HG03521 (cell line): ENCODE measurements around the gene TTLL12.

ENCODE experiments used
- ATAC-seq: cut with Tn5 transposase; IDR thresholded peaks from one replicate; pipeline ENCODE4 v1.9.1; 2021; ENCODE audit warnings: mild to moderate bottlenecking, moderate library complexity; ENCODE audit not compliant: unreplicated experiment

The TTLL12 gene

GRCh38 chr22:43131773-43132501, 55.0 kb downstream of the TTLL12 start:
- ATAC-seq: no peak

- no peak for ATAC-seq
Measured at GRCh38 chr22:43129426-43130425, 57.2 kb downstream of the TTLL12 start.

- no peak for ATAC-seq
Measured at GRCh38 chr22:43128928-43129424, 58.0 kb downstream of the TTLL12 start.

- ATAC-seq: no peak
Measured at GRCh38 chr22:43128116-43128515, 58.8 kb downstream of the TTLL12 start.

GRCh38 chr22:43127166-43127908, 59.6 kb downstream of the TTLL12 start:
- ATAC-seq: no peak

- no peak for ATAC-seq
Measured at GRCh38 chr22:43126501-43127165, 60.3 kb downstream of the TTLL12 start.

- peak; percentile 57 for ATAC-seq
Measured at GRCh38 chr22:43118953-43119458, 67.9 kb downstream of the TTLL12 start.

GRCh38 chr22:43118024-43118849, 68.7 kb downstream of the TTLL12 start:
- ATAC-seq: peak; percentile 3

GRCh38 chr22:43116932-43117331, 70.0 kb downstream of the TTLL12 start:
- no peak for ATAC-seq
